ENCODE results near the gene SHC3. TPM values are rescaled to one million over a fixed set of nuclear protein-coding genes. Genes with fewer than 3 reads are reported as not detected.

SHC3 gene
- total RNA-seq, 2 experiments from 2014 or later, result 0.03 TPM; not detected in 1

DNA sequence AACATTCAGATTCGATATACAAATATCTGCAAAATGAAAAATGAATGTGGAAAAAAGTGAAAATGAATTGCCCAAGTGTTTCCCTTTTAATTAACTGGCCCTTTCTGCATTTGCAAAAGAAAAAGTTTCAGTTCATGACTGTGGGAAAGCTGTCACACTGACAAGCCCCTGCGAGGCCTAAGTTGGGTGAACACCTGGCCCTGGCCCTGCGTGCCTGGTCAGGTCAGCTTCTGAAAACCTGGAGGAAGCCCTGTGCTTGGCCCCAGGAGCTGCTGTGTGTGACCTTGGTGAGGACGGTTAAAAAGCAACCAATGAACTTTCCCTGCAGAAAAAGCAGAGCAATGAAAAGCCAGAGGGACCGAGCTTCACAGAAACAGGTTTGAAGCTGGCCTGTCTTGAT lies 41.0 kb upstream of the SHC3 start:
- DNase-seq (ENCODE audit: low spot score), result no peak

DNA sequence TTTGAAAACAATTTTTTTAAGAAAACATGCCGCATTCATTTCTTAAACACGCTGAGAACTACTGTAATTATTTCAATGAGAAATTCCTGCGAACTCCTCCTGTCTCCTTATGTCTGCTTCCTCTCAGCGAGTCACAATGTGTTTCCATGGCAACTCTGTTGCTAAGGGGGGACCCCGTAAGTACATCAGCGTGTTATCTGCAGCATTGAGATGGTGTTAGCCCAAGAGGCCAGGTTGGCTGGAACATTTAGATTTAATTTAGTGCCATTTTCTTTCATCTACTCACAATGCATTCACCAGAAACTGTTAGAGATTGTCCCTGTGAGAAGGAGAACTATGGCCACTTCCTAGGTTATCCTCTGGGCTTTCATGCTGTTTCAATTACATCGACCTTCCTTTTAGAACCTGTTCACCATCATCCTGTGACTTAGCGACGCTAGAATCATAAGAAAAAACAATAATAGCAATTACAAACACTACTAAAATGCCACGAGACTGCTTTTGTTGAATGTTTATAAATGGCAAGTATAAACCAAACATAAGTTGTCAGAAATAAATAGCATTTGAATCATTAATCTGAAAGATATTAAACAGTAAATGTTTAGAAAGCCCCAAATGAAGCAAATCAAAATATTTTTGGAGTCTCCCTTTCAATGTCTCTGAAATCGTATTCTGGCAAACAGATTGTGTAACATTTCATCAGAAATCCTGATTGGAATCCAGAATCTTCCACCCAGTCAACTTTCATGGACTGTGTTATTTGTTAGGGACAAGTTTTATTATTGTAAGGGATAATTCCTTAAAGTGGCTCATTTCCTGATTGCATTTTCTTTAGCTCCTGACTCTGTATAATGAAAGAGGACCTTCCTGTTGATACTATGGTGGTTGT lies 39.7 kb upstream of the SHC3 start:
- Histone ChIP-seq H3K4me2 (ENCODE audit: low read length) (no peak overlapping the region), H3K36me3 (ENCODE audit: insufficient read depth, low read length) (no peaks in the 10 kb centered on the region), H3K4me1 (ENCODE audit: insufficient read depth, low read length, poor library complexity, severe bottlenecking) (no peaks in the 10 kb centered on the region), H2AFZ (ENCODE audit: low read length) (no peak overlapping the region), H3K4me3 (ENCODE audit: low read depth, low read length, poor library complexity, severe bottlenecking) (no peak overlapping the region), H4K20me1 (ENCODE audit: insufficient read depth, low read length) (no peaks in the 10 kb centered on the region), H3K9me3 (ENCODE audit: low read length) (no peaks in the 10 kb centered on the region), H3K79me2 (ENCODE audit: insufficient read depth, low read depth, low read length) (no peaks in the 10 kb centered on the region), H3K27ac (ENCODE audit: low read depth, low read length, poor library complexity, severe bottlenecking) (no peak overlapping the region), H3K9me2 (ENCODE audit: insufficient read depth, low read length) (no peaks in the 10 kb centered on the region)
- TF ChIP-seq EZH2phosphoT487 (IDR thresholded peaks at IDR 0.05; ENCODE audit: borderline replicate concordance, low read depth, low read length), result no peak
- TF ChIP-seq, protein P1, sequence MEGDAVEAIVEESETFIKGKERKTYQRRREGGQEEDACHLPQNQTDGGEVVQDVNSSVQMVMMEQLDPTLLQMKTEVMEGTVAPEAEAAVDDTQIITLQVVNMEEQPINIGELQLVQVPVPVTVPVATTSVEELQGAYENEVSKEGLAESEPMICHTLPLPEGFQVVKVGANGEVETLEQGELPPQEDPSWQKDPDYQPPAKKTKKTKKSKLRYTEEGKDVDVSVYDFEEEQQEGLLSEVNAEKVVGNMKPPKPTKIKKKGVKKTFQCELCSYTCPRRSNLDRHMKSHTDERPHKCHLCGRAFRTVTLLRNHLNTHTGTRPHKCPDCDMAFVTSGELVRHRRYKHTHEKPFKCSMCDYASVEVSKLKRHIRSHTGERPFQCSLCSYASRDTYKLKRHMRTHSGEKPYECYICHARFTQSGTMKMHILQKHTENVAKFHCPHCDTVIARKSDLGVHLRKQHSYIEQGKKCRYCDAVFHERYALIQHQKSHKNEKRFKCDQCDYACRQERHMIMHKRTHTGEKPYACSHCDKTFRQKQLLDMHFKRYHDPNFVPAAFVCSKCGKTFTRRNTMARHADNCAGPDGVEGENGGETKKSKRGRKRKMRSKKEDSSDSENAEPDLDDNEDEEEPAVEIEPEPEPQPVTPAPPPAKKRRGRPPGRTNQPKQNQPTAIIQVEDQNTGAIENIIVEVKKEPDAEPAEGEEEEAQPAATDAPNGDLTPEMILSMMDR (conservative IDR thresholded peaks at IDR 0.05; ENCODE audit: low read length), result no peak
- BruUV-seq (replicated peaks), result no TSS peak
- ChIA-PET CTCF (ENCODE audit: unreplicated experiment) (no interaction called here), POLR2A (no interaction called here)
- intact Hi-C loops (cut with micrococcal nuclease; ENCODE audit: unreplicated experiment), result no loop called here
- no peak for DNase-seq (ENCODE audit: low spot score)

More for the DNA sequence above, 41.0 kb upstream of the SHC3 start:
- ChIA-PET CTCF (ENCODE audit: unreplicated experiment) (no interaction called here), POLR2A (no interaction called here)
- no peaks in the 10 kb centered on the region for H3K36me3 ChIP-seq (ENCODE audit: insufficient read depth, low read length)
- intact Hi-C loops (cut with micrococcal nuclease; ENCODE audit: unreplicated experiment), result no loop called here
- H3K4me3 ChIP-seq (ENCODE audit: low read depth, low read length, poor library complexity, severe bottlenecking), result no peak overlapping the region
- H2AFZ ChIP-seq (ENCODE audit: low read length), result no peak overlapping the region
- BruUV-seq (replicated peaks), result no TSS peak
- H3K9me2 ChIP-seq (ENCODE audit: insufficient read depth, low read length), result no peaks in the 10 kb centered on the region
- no peak overlapping the region for H3K4me2 ChIP-seq (ENCODE audit: low read length)
- no peaks in the 10 kb centered on the region for H3K4me1 ChIP-seq (ENCODE audit: insufficient read depth, low read length, poor library complexity, severe bottlenecking)
- no peaks in the 10 kb centered on the region for H3K9me3 ChIP-seq (ENCODE audit: low read length)
- H3K27ac ChIP-seq (ENCODE audit: low read depth, low read length, poor library complexity, severe bottlenecking), result no peak overlapping the region
- H4K20me1 ChIP-seq (ENCODE audit: insufficient read depth, low read length), result no peaks in the 10 kb centered on the region
- H3K79me2 ChIP-seq (ENCODE audit: insufficient read depth, low read depth, low read length), result no peaks in the 10 kb centered on the region
- TF ChIP-seq, protein P1 (conservative IDR thresholded peaks at IDR 0.05; ENCODE audit: low read length), result no peak
- TF ChIP-seq EZH2phosphoT487 (IDR thresholded peaks at IDR 0.05; ENCODE audit: borderline replicate concordance, low read depth, low read length), result no peak

DNA sequence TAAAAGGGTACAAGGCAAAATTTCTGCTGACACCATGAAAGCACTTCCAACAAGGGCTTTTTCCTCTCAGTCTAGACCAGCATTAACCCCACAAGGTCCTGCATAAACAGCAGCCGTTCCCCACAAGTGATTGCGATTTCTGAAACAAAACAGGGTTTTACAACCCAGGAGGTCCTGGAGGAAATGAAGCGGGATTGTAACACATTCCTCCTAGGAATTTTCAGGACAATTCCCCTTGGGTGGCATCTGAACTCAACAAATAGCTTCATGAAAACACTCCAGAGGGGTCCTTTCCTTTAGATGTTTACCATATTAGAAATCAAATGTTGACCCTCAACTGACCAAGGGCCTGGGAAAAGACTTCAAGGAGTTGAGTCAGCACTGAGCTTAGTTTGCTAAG lies 36.7 kb upstream of the SHC3 start:
- BruUV-seq (replicated peaks), result no TSS peak
- TF ChIP-seq, protein P1 (conservative IDR thresholded peaks at IDR 0.05; ENCODE audit: low read length), result no peak
- CTCF ChIA-PET (ENCODE audit: unreplicated experiment), result no interaction called here

More for the DNA sequence above, 36.7 kb upstream of the SHC3 start:
- H4K20me1 ChIP-seq (ENCODE audit: insufficient read depth, low read length), result no peaks in the 10 kb centered on the region
- H3K4me3 ChIP-seq (ENCODE audit: low read depth, low read length, poor library complexity, severe bottlenecking), result no peak overlapping the region
- POLR2A ChIA-PET, result no interaction called here
- H3K79me2 ChIP-seq (ENCODE audit: insufficient read depth, low read depth, low read length), result no peaks in the 10 kb centered on the region
- no peaks in the 10 kb centered on the region for H3K9me3 ChIP-seq (ENCODE audit: low read length)
- intact Hi-C loops (cut with micrococcal nuclease; ENCODE audit: unreplicated experiment), result no loop called here
- no peaks in the 10 kb centered on the region for H3K9me2 ChIP-seq (ENCODE audit: insufficient read depth, low read length)
- H3K4me2 ChIP-seq (ENCODE audit: low read length), result no peak overlapping the region
- no peak for DNase-seq (ENCODE audit: low spot score)
- no peaks in the 10 kb centered on the region for H3K4me1 ChIP-seq (ENCODE audit: insufficient read depth, low read length, poor library complexity, severe bottlenecking)
- no peak overlapping the region for H3K27ac ChIP-seq (ENCODE audit: low read depth, low read length, poor library complexity, severe bottlenecking)
- no peak overlapping the region for H2AFZ ChIP-seq (ENCODE audit: low read length)
- no peaks in the 10 kb centered on the region for H3K36me3 ChIP-seq (ENCODE audit: insufficient read depth, low read length)
